ENCODE measurements around the gene SH3BP5. TPM values are rescaled to one million over a fixed set of nuclear protein-coding genes. Genes with fewer than 3 reads are reported as not detected.

SH3BP5 gene
- total RNA-seq, 2 experiments from 2014 or later: 15.1 to 31.3 TPM

DNA sequence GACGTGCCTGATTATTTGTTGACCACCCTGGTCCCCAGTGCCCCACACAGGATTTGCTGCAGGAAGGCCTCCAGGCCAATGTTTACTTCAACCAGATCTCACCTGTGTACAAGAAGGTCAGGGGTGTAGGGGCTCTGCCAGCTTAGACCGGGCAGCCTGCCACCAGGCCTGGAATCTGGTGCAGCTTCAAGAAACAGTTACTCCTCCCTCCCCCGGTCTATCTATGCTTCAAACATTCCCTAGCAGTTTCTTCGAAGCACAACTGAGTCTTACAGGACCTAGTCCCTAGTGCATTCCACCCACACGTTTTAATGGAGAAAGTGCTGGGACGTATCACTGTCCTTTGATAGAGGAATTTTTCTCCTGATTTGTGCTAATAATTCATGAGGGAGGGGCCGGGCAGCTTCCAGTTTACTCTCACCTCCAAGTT, 8.0 kb downstream of the SH3BP5 start:
- peaks cover 38% of the 10 kb centered on the region for H3K36me3 ChIP-seq (ENCODE audit: insufficient read depth, low read length)
- CTCF ChIA-PET (ENCODE audit: unreplicated experiment): no interaction called here
- no peaks in the 10 kb centered on the region for H3K9me3 ChIP-seq (ENCODE audit: low read length)
- H3K4me2 ChIP-seq (ENCODE audit: low read length): no peak overlapping the region
- POLR2A ChIA-PET: interaction anchor here (0.5 to 0.6 kb wide), 2 partner anchors 116 to 1297 kb away, joined by 3 read pairs; no protein-coding TSS in a partner anchor
- BruUV-seq (replicated peaks): no TSS peak
- no peaks in the 10 kb centered on the region for H3K79me2 ChIP-seq (ENCODE audit: insufficient read depth, low read depth, low read length)
- H2AFZ ChIP-seq (ENCODE audit: low read length): no peak overlapping the region
- H3K4me3 ChIP-seq (ENCODE audit: low read depth, low read length, poor library complexity, severe bottlenecking): no peak overlapping the region
- TF ChIP-seq CTCF (conservative IDR thresholded peaks at IDR 0.05; ENCODE audit: low read length) (no peak), EZH2phosphoT487 (IDR thresholded peaks at IDR 0.05; ENCODE audit: borderline replicate concordance, low read depth, low read length) (no peak)
- no peak overlapping the region for H3K27ac ChIP-seq (ENCODE audit: low read depth, low read length, poor library complexity, severe bottlenecking)
- DNase-seq (ENCODE audit: low spot score): no peak
- H3K9me2 ChIP-seq (ENCODE audit: insufficient read depth, low read length): no peaks in the 10 kb centered on the region
- intact Hi-C loops (cut with micrococcal nuclease; ENCODE audit: unreplicated experiment): no loop called here
- H4K20me1 ChIP-seq (ENCODE audit: insufficient read depth, low read length): no peaks in the 10 kb centered on the region
- H3K4me1 ChIP-seq (ENCODE audit: insufficient read depth, low read length, poor library complexity, severe bottlenecking): peaks cover 34% of the 10 kb centered on the region

DNA sequence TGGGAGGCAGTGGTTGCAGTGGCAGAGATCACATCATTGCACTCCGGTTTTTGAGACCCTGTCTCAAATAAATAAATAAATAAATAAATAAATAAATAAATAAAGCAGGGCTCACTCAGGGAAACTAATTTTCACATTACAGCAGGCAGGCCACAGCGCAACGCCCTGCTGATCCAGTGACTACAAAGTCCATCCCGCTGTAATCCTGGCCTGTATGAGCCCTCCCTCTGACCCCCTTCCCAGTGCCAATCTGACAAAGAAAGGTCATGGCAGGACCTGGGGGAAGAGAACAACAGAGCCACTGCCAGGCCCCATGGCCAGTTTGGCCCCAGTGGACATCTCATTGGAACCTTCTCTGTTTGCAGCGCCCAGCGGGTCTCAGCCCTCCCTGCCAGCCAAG, 9.3 kb downstream of the SH3BP5 start:
- intact Hi-C loops (cut with micrococcal nuclease; ENCODE audit: unreplicated experiment): no loop called here
- TF ChIP-seq CTCF (conservative IDR thresholded peaks at IDR 0.05; ENCODE audit: low read length): no peak
- no peak for TF ChIP-seq EZH2phosphoT487 (IDR thresholded peaks at IDR 0.05; ENCODE audit: borderline replicate concordance, low read depth, low read length)
- Histone ChIP-seq H3K36me3 (ENCODE audit: insufficient read depth, low read length) (peaks cover 25% of the 10 kb centered on the region), H3K9me2 (ENCODE audit: insufficient read depth, low read length) (no peaks in the 10 kb centered on the region), H3K4me3 (ENCODE audit: low read depth, low read length, poor library complexity, severe bottlenecking) (no peak overlapping the region), H3K79me2 (ENCODE audit: insufficient read depth, low read depth, low read length) (no peaks in the 10 kb centered on the region), H3K9me3 (ENCODE audit: low read length) (no peaks in the 10 kb centered on the region), H2AFZ (ENCODE audit: low read length) (no peak overlapping the region), H4K20me1 (ENCODE audit: insufficient read depth, low read length) (no peaks in the 10 kb centered on the region; the same call in 1 of the 2 replicates), H3K4me2 (ENCODE audit: low read length) (no peak overlapping the region), H3K27ac (ENCODE audit: low read depth, low read length, poor library complexity, severe bottlenecking) (no peak overlapping the region), H3K4me1 (ENCODE audit: insufficient read depth, low read length, poor library complexity, severe bottlenecking) (peaks cover 21% of the 10 kb centered on the region)
- no TSS peak for BruUV-seq (replicated peaks)
- ChIA-PET CTCF (ENCODE audit: unreplicated experiment) (no interaction called here), POLR2A (interaction anchor here (0.7 kb wide), 1 partner anchor 10 kb away, joined by 3 read pairs; no protein-coding TSS in a partner anchor)
- no peak for DNase-seq (ENCODE audit: low spot score)

GRCh38 chr3:15321349-15321748, 11.0 kb downstream of the SH3BP5 start:
- H3K9me2 ChIP-seq (ENCODE audit: insufficient read depth, low read length): no peaks in the 10 kb centered on the region
- no peaks in the 10 kb centered on the region for H3K79me2 ChIP-seq (ENCODE audit: insufficient read depth, low read depth, low read length)
- no peaks in the 10 kb centered on the region; the same call in 1 of the 2 replicates for H4K20me1 ChIP-seq (ENCODE audit: insufficient read depth, low read length)
- BruUV-seq (replicated peaks): no TSS peak
- H3K4me3 ChIP-seq (ENCODE audit: low read depth, low read length, poor library complexity, severe bottlenecking): no peak overlapping the region
- intact Hi-C loops (cut with micrococcal nuclease; ENCODE audit: unreplicated experiment): no loop called here
- peaks cover 16% of the 10 kb centered on the region for H3K36me3 ChIP-seq (ENCODE audit: insufficient read depth, low read length)
- DNase-seq (ENCODE audit: low spot score): no peak
- TF ChIP-seq CTCF (conservative IDR thresholded peaks at IDR 0.05; ENCODE audit: low read length): no peak
- no peaks in the 10 kb centered on the region for H3K9me3 ChIP-seq (ENCODE audit: low read length)
- ChIA-PET CTCF (ENCODE audit: unreplicated experiment) (no interaction called here), POLR2A (interaction anchor here (0.7 to 2.4 kb wide), 12 partner anchors 9 to 118 kb away, joined by 3 to 21 read pairs (median 4); no protein-coding TSS in a partner anchor)
- no peak overlapping the region for H3K27ac ChIP-seq (ENCODE audit: low read depth, low read length, poor library complexity, severe bottlenecking)
- H3K4me1 ChIP-seq (ENCODE audit: insufficient read depth, low read length, poor library complexity, severe bottlenecking): peaks cover 21% of the 10 kb centered on the region
- H2AFZ ChIP-seq (ENCODE audit: low read length): no peak overlapping the region
- no peak overlapping the region for H3K4me2 ChIP-seq (ENCODE audit: low read length)
